Parathyroid adenoma (tissue), 2 donors: ENCODE measurements around the gene MBNL2.

Experiments used
- H2AFZ ChIP-seq: fragments of 300-600 bp; sonication (generic); one replicate; pipeline ENCODE4 v1.7.0; 2017; ENCODE audit warnings: antibody characterized with exemption, mild to moderate bottlenecking
- H3K27ac ChIP-seq: fragments of 300-600 bp; sonication (generic); one replicate; pipeline ENCODE4 v1.7.0; 2017
- H3K27me3 ChIP-seq: fragments of 300-600 bp; sonication (generic); one replicate; pipeline ENCODE4 v1.7.0; 2017; ENCODE audit warnings: low read length; ENCODE audit not compliant: control insufficient read depth, insufficient read depth
- H3K36me3 ChIP-seq: fragments of 300-600 bp; sonication (generic); one replicate; pipeline ENCODE4 v1.7.0; 2017; ENCODE audit warnings: low read length; ENCODE audit not compliant: control insufficient read depth, insufficient read depth
- H3K4me1 ChIP-seq: fragments of 300-600 bp; sonication (generic); one replicate; pipeline ENCODE4 v1.7.0; 2017; ENCODE audit warnings: control low read depth
- H3K4me2 ChIP-seq: fragments of 300-600 bp; sonication (generic); one replicate; pipeline ENCODE4 v1.7.0; 2017; ENCODE audit warnings: low read length
- H3K4me3 ChIP-seq: fragments of 300-600 bp; sonication (generic); one replicate; pipeline ENCODE4 v1.7.0; 2017; ENCODE audit warnings: low read depth, low read length
- H3K79me2 ChIP-seq: fragments of 300-600 bp; sonication (generic); one replicate; pipeline ENCODE4 v1.7.0; 2017; ENCODE audit warnings: control low read depth
- H3K9ac ChIP-seq: fragments of 300-600 bp; sonication (generic); one replicate; pipeline ENCODE4 v1.7.0; 2017; ENCODE audit warnings: mild to moderate bottlenecking
- H3K9me3 ChIP-seq: fragments of 300-600 bp; sonication (generic); one replicate; pipeline ENCODE4 v1.7.0; 2017; ENCODE audit warnings: low read length; ENCODE audit not compliant: control insufficient read depth
- TF ChIP-seq, protein P1 (sequence below): fragments of 300-600 bp; sonication (generic); IDR thresholded peaks from one replicate; pipeline ENCODE4 v1.7.0; 2017; ENCODE audit warnings: antibody characterized with exemption, mild to moderate bottlenecking
- donor health status: primary hyperparathyroidism.

Gene MBNL2

DNA sequence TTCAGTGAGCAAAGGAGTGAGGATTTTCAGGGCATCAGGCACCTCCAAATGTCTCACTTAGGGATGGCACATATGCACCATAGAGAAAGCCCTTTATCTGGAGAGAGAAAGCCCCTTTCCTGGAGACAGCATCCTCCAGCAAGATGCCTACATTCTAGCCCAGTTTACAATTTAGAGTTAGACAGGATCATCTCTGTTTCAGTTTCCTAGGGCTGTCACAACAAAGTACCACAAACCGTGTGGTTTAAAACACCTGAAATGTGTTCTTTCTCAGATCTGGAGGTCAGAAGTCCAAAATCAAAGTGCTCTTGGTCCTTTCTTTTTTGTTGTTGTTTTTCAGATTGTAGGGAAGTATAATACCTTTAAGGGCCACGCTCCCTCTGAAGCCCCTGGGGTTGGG is 61.8 kb downstream of the MBNL2 start:
- Histone ChIP-seq H3K4me1 (peaks cover 3% of the 10 kb centered on the region), H3K9me3 (no peaks in the 10 kb centered on the region), H3K4me2 (no peak overlapping the region), H3K79me2 (peaks cover 16% of the 10 kb centered on the region), H2AFZ (no peak overlapping the region), H3K9ac (no peak overlapping the region), H3K4me3 (no peak overlapping the region), H3K36me3 (no peaks in the 10 kb centered on the region), H3K27me3 (no peaks in the 10 kb centered on the region), H3K27ac (no peak overlapping the region)
- TF ChIP-seq, protein P1, sequence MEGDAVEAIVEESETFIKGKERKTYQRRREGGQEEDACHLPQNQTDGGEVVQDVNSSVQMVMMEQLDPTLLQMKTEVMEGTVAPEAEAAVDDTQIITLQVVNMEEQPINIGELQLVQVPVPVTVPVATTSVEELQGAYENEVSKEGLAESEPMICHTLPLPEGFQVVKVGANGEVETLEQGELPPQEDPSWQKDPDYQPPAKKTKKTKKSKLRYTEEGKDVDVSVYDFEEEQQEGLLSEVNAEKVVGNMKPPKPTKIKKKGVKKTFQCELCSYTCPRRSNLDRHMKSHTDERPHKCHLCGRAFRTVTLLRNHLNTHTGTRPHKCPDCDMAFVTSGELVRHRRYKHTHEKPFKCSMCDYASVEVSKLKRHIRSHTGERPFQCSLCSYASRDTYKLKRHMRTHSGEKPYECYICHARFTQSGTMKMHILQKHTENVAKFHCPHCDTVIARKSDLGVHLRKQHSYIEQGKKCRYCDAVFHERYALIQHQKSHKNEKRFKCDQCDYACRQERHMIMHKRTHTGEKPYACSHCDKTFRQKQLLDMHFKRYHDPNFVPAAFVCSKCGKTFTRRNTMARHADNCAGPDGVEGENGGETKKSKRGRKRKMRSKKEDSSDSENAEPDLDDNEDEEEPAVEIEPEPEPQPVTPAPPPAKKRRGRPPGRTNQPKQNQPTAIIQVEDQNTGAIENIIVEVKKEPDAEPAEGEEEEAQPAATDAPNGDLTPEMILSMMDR: no peak

DNA sequence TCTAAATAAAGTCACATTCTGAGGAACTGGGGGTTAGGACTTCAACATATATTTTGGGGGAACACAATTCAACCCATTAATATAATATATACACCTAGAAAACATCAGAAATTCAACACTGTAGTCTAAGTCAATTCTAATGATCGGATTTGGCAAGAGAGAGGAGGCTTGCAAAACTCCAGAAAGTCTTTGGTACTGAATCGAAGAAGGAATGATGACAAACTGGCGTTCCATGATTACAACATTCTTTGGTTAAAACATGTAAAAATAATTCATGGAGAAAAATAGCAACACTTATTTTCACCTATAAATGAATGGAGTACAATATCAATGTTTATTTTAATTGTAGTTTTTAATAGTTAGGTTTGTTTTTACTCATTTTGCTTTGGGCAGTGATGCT is 62.4 kb downstream of the MBNL2 start:
- Histone ChIP-seq H3K4me3 (no peak overlapping the region), H3K9ac (no peak overlapping the region), H3K4me2 (no peak overlapping the region), H3K9me3 (no peaks in the 10 kb centered on the region), H3K27ac (no peak overlapping the region), H3K4me1 (peaks cover 3% of the 10 kb centered on the region), H3K27me3 (no peaks in the 10 kb centered on the region), H3K79me2 (peaks cover 16% of the 10 kb centered on the region), H2AFZ (no peak overlapping the region), H3K36me3 (no peaks in the 10 kb centered on the region)
- TF ChIP-seq, protein P1: no peak

DNA sequence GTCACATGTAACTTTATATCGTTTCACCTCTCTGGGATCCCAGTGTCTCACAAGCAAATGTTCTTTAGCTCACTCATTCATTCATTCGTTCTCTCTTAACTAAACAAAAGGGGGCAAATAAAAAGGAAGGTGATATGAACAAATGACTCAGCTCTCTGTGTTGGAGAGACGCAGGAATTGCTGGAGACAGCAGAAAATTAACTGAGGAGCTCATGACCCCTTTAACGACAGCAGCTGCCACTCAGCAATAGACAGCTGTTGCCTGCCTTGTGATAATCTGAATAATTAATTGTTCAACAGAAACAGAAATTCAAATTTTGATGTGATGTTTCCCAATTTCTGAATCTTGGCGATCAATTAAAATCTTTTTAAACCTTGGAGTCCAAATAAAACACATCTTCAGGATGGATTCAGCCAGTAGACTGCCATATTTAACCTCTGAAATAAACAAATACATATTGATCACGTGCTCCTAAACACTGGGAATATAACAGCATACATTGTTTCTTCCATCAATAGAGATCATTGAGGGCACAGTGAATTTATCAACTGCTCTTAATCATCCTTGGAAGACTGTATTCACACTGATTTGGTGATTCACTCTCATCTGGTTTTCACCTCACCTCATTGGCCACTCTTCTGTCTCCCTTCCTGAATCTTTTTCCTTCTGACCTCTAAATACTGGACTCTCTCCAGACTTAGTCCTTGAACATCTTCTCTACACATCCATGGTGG is 63.3 kb downstream of the MBNL2 start:
- no peak overlapping the region for H3K27ac ChIP-seq
- H2AFZ ChIP-seq: no peak overlapping the region
- no peaks in the 10 kb centered on the region for H3K9me3 ChIP-seq
- no peaks in the 10 kb centered on the region for H3K36me3 ChIP-seq
- no peak overlapping the region for H3K4me3 ChIP-seq
- no peak overlapping the region for H3K4me2 ChIP-seq
- TF ChIP-seq, protein P1: no peak
- peaks cover 16% of the 10 kb centered on the region for H3K79me2 ChIP-seq
- H3K27me3 ChIP-seq: no peaks in the 10 kb centered on the region
- H3K4me1 ChIP-seq: peaks cover 3% of the 10 kb centered on the region
- H3K9ac ChIP-seq: no peak overlapping the region

DNA sequence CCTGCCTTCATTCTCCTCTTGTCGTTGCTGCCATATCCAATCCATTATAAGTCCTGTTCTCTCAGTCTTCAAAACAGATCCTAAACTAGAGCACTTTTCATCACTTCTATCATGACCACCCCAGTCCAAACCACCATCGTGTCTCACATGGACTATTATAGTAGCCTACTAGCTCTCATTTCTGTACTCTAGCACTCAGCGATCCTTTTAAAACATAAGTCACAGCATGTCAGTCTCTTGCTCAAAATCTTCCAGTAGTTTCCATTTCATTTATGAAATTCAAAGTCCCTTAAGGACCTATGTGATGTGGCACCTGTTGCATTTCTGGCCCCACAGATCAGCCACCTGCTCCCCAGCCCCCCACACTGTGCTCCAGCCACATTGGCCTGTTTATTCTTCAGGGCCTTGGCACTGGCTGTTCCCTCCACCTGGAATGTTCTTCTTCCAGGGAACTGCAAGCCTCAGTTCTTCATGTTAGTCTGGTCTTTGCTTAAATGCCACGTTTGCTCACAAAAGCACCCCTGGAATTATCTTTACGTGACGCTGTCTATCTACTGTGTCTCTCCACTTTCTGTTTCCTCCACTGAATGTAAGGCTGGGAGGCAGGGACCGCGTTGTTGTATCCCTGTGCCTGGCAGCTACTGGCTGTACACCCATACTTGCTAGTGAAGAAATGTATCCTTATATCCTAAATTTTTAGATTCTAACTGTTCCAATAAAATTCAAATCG is 64.3 kb downstream of the MBNL2 start:
- Histone ChIP-seq H3K4me3 (no peak overlapping the region), H3K9me3 (no peaks in the 10 kb centered on the region), H3K4me1 (peaks cover 3% of the 10 kb centered on the region), H3K4me2 (no peak overlapping the region), H3K27ac (no peak overlapping the region), H3K36me3 (no peaks in the 10 kb centered on the region), H3K9ac (no peak overlapping the region), H2AFZ (no peak overlapping the region), H3K79me2 (peaks cover 13% of the 10 kb centered on the region), H3K27me3 (no peaks in the 10 kb centered on the region)
- TF ChIP-seq, protein P1: no peak
